Measurements from ENCODE around the gene RNU1-4.
"Not testable (repeated sequence)": the region's sequence is repeated elsewhere in the genome, so short reads cannot be mapped to it uniquely, and the experiment has no call there.

Gene RNU1-4

GRCh38 chr1:16740047-16740964 is at the start of gene RNU1-4:
Gene RNU1-4 (plus strand): TSS chr1:16740516.
- not testable (repeated sequence) for DNase-seq

GRCh38 chr1:16690971-16691682 is 49.2 kb upstream of the RNU1-4 start:
- not testable (repeated sequence) for DNase-seq

- not testable (repeated sequence) for DNase-seq
Measured at GRCh38 chr1:16692283-16692682, 48.0 kb upstream of the RNU1-4 start.

GRCh38 chr1:16692717-16693448 is 47.4 kb upstream of the RNU1-4 start:
- DNase-seq, result not testable (repeated sequence)

GRCh38 chr1:16693449-16694307 is 46.6 kb upstream of the RNU1-4 start:
- not testable (repeated sequence) for DNase-seq

- not testable (repeated sequence) for DNase-seq
Measured at GRCh38 chr1:16694308-16694702, 46.0 kb upstream of the RNU1-4 start.

GRCh38 chr1:16696507-16697150 is 43.7 kb upstream of the RNU1-4 start:
- DNase-seq, result peak; percentile 0

- DNase-seq, result not testable (repeated sequence)
Measured at GRCh38 chr1:16697152-16697551, 43.2 kb upstream of the RNU1-4 start.

- DNase-seq, result not testable (repeated sequence)
Measured at GRCh38 chr1:16699440-16699839, 40.9 kb upstream of the RNU1-4 start.

GRCh38 chr1:16700138-16700895 is 40.0 kb upstream of the RNU1-4 start:
- not testable (repeated sequence) for DNase-seq

- not testable (repeated sequence) for DNase-seq
Measured at GRCh38 chr1:16701189-16701588, 39.1 kb upstream of the RNU1-4 start.

- DNase-seq, result not testable (repeated sequence)
Measured at GRCh38 chr1:16702280-16702679, 38.0 kb upstream of the RNU1-4 start.

- not testable (repeated sequence) for DNase-seq
Measured at GRCh38 chr1:16703141-16703540, 37.2 kb upstream of the RNU1-4 start.

- not testable (repeated sequence) for DNase-seq
Measured at GRCh38 chr1:16703602-16704001, 36.7 kb upstream of the RNU1-4 start.

- not testable (repeated sequence) for DNase-seq
Measured at GRCh38 chr1:16704076-16704475, 36.2 kb upstream of the RNU1-4 start.

GRCh38 chr1:16704502-16705100 is 35.7 kb upstream of the RNU1-4 start:
- not testable (repeated sequence) for DNase-seq

- DNase-seq, result not testable (repeated sequence)
Measured at GRCh38 chr1:16706302-16706701, 34.0 kb upstream of the RNU1-4 start.

- DNase-seq, result not testable (repeated sequence)
Measured at GRCh38 chr1:16707130-16708093, 32.9 kb upstream of the RNU1-4 start.

GRCh38 chr1:16708704-16709103 is 31.6 kb upstream of the RNU1-4 start:
- not testable (repeated sequence) for DNase-seq

Data from NCI-H226 (cell line).